HG03439 (cell line): ENCODE measurements around the gene HOMER3.
A peak's percentile ranks its signal among the peaks of the same experiment; 100 is the strongest.
"Not testable (repeated sequence)": the region's sequence is repeated elsewhere in the genome, so short reads cannot be mapped to it uniquely, and the experiment has no call there.

Source experiments
- ATAC-seq: cut with Tn5 transposase; IDR thresholded peaks from one replicate; pipeline ENCODE4 v1.9.1; 2021; ENCODE audit warnings: mild to moderate bottlenecking, moderate library complexity; ENCODE audit not compliant: unreplicated experiment

HOMER3 gene

DNA sequence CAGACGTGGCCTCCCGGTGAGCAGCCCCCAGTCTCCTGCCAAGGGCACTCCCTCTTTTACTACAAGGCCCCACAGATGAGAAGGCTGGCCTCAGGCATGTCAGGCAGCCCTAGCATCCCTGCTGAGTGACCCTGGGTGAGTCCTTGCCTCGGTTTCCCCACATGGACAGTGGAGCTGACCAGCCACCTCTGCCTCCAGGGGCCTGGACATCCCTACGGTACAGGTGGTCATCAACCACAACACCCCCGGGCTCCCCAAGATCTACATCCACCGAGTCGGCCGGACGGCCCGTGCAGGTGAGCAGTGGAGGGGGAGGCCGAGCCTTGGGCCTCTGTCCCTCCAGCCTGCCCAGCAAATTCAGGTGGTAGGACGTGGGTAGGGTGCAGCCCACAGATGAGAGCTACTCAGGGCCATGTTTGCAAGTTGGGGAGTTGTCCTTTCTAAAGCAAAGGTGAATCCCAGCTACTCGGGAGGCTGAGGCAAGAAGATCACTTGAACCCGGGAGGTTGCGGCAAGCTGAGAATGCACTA is 16.3 kb downstream of the HOMER3 start:
- ATAC-seq, result no peak

DNA sequence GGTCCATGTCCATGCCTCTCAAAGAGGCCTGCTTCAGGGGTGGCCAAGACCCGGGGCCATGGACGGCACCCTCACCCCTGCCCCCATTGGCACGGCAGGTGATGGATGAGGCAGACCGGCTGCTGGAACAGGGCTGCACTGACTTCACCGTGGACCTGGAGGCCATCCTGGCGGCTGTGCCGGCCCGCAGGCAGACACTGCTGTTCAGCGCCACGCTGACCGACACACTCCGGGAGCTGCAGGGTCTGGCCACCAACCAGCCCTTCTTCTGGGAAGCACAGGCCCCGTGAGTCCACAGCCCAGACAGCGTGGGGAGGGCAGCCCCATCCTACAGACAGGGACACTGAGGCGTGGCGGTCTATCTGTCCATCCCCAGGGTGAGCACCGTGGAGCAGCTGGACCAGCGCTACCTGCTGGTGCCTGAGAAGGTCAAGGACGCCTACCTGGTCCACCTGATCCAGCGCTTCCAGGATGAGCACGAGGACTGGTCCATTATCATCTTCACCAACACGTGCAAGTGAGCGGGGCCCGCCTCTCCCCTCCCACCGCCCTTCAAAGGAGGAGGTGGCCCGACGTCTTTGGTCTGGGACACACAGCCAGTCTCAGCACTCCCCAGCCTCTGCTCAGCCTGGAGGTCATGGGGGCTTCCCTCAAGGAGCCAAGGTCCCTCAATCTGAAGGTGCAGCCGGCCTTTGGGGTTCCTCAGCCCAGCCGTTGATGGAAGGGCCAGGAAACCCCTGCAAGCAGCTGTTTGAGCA is 18.6 kb downstream of the HOMER3 start:
- no peak for ATAC-seq

GRCh38 chr19:18921593-18921992 is 19.4 kb downstream of the HOMER3 start:
- no peak for ATAC-seq

DNA sequence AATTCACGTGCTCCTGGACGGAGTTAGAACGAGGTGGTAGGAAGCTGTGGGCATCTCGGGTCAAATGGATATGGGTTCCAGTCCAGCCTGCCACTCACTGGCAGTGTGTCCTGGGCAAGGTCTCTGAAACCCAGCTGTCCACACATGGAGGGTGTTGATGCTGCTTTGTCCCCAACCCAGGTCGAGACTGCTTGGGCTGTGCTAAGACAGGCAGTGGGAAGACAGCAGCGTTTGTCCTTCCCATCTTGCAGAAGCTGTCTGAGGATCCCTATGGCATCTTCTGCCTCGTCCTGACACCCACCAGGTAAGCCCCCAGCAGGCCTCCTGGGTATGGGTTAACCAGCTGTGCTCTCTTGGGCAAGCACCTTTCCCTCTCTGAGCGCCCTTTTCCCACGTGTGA is 20.6 kb downstream of the HOMER3 start:
- no peak for ATAC-seq

DNA sequence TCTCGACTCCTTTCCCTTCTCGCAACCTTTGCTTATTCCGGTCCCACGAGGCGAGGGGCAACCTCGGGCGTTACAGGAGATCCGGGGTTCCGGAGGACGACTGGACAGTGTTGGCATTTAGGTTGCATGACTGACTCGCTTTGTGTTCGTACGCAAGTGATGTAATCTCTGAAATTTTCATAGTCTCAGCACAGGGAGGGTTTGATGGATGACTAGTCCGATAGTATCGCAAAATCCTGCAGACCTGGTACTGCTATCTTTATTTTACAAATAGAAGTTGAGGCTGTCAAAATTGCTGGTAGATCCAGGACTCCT is 21.2 kb downstream of the HOMER3 start:
- ATAC-seq, result no peak

DNA sequence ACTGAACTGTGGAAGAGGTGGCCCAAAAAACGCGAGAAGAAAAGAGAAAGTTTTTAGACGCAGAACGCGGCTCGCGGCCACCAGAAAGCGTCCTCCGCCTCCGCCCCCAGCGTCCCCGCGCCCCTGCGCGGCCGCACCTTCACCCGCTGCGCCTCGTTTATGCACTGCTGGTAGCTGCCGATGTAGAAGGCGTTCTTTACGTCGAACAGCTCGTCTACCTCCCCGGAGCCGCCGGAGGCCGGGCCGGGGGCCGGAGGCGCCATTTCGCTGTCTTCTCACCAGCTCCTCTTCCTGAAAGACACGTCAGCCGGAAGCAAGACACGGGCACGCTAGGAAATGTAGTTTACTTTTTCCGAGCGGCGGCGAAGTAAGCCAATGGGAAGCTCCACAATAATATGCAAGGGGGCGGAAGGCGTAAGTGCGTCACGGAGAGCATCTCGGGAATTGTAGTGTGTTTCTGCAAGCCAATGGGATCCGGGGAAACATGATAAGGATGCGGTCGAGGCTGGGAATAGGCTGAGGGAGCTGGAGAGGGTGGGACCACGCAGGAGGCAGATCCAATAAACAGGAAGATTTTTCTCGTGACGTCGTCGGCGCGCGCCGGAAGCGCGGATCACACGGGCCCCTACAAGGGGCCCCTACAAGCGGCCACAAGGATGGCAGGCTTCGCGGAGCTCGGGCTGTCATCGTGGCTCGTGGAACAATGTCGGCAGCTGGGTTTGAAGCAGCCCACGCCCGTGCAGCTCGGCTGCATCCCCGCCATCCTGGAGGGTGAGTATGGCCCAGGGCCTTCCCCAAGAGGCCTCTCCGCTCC is 21.7 kb downstream of the HOMER3 start, which contains the start of the genes COPE and DDX49:
COPE (minus strand) TSS at position 302 of the 814 bp plus-strand sequence; CDS start at position 263, 39 bp downstream.
DDX49 (plus strand) TSS at position 630 of the 814 bp plus-strand sequence; CDS start at position 657, 27 bp downstream.
- ATAC-seq, result peak; percentile 94

GRCh38 chr19:18917593-18917992 is 23.4 kb downstream of the HOMER3 start:
- not testable (repeated sequence) for ATAC-seq

DNA sequence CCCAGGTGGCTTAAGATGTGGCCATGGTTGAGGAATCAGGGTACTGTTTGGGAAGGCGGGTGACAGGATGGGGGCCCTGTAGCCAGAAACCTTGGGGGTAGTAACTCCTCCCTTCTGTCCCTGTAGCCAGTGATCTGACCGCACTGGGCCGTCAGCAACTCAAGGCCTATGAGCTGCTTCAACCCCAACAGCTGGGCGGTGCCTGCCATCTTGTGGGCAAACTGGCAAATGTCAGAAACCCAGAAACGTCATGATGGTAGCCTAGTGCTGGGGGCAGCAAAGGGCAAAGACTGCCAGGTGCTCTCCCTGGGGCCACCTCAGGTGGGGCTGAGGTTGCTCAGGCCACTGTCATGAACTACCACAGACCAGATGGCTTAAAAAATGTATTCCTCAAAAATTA is 25.4 kb downstream of the HOMER3 start:
- ATAC-seq, result no peak

- no peak for ATAC-seq
Measured at GRCh38 chr19:18913466-18913865, 27.6 kb downstream of the HOMER3 start.

GRCh38 chr19:18912933-18913332 is 28.1 kb downstream of the HOMER3 start:
- no peak for ATAC-seq

GRCh38 chr19:18910801-18911436 is 30.1 kb downstream of the HOMER3 start:
- no peak for ATAC-seq

DNA sequence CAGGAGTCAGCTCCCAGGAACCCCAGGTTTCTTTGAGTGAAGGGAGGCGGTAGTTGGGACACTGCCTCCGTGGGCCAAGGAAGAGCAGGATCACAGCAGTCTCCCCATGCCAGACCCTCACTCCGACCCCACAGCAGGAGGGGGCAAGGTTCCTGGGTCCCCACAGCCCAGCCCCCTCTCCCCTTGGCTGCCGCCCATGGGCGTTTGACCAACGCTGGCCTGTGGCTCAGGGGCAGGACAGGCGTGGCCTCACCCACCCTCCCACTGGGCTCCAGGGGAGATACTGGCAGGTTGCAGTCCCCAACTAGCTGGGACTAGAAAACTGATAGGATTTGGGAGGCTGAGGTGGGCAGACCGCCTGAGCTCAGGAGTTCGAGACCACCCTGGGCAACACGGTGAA is 31.0 kb downstream of the HOMER3 start:
- no peak for ATAC-seq

DNA sequence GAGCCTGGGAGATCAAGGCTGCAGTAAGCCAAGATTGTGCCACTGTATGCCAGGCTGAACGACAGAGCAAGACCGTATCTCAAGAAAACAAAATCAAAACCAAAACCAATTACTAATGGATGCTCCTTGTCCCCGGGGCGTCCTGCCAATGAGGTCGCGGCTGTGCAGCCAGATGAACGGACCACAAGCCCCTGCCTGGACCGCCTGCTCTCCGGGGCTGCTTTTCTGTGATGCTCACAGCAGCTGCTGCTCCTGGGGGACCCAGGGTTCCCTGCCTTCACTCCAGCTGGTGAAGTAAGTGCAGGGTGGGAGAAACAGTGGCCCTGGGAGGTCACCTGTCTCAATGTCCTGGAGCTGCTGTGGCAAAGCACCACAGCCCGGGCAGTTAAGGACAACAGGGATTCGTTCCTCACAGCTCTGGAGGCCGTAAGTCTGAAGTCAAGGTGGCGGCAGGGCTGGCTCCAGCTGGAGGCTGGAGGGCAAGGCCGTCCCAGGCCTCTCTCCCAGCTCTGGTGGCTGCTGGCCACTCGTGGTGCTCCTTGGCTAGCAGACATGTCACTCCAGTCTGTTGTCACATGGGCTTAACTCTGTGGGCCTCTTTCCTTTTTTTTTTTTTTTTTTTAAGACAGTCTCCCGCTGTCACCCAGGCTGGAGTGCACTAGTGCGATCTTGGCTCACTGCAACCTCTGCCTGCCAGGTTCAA is 31.9 kb downstream of the HOMER3 start:
- ATAC-seq, result no peak

GRCh38 chr19:18906605-18907519 is 34.2 kb downstream of the HOMER3 start:
- ATAC-seq, result no peak

DNA sequence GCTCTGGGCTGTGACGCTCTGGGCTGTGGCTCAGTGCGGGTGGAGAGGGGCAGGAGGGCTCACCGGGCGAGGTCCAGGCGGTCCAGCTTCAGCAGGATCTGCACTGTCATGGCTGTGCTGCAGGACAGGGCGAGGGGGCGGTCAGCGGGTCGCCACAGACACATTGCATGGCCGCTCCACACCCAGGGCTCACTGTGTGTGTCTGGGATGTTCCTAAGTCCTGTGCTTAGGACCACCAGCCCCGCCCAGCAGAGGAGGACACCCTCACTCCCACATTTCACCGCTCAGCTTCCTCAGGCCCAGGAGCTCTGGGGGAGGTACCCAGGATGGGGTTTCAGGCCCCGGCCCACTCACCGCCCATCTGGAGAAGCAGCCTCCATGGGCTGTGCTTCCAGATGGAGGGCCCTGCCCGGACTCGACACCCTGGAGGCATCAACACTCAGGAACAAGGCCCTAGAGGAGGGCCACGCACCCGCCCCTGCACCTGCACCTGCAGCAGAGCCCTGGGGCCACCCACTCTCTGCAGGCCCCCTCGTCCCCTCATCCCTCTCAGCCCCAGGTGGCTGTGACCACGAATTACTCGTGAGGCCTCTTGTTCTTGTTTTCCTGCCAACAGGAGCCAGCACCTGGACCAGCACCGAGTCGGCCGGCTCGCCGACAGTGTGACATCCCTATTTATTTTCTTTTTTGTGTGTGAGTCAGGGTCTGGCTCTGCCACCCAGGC is 35.3 kb downstream of the HOMER3 start:
- no peak for ATAC-seq

DNA sequence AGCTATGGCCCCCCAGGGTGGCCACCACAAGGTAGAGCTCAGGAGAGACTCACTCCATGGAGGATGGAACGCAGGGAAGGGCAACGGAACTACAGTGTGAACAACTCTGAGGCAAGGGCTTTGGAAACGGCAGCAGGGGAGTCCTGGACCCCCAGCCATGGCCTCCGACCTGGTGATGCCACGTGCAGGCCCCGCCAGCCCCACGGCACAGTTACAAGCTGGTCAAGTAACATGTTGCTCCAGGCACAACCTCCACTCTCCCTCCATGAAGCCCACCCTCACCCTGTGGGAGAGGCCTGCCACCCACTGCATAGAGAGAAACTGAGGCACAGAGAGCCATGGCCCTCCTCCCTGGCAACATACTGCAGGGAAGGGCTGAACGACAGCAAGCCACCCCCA is 36.0 kb downstream of the HOMER3 start:
- ATAC-seq, result no peak

DNA sequence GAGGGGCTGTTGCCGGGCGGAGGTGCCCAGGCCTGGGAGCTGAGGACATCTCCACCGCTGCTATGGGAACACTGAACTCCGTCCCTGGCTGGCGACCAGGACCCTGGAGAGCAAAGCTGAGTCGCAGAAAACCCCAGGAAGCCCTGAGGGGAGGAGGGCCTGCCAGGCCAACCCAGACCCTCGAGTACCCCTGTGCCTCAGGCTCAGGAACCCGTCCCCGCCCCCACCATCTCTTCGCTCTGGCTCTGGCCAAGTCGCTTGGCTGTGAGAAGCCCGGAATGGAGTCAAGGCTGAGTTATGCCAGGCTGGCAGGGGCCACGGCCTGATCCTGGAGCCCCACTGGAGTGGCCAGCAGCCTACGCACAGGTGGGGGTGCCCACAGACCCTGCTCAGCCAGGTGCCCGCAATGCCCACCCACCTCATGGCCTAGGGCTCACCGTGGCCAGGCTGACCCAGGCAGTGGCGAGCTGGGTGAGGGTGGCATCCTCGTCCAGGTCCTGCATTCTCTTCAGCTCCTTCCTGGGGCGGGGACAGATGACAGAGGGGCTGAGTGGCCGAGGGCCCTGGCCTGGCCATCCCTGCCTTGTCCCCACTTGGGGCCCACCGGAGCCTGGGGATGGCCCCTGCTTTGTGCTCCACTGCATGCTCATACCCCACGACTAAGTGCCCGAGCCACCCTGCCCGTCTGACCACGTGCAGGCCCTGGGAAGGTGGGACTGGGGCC is 36.5 kb downstream of the HOMER3 start:
- ATAC-seq, result no peak
